Endothelial cell of umbilical vein (primary cell): ENCODE data around the gene RTBDN. TPM values are rescaled to one million over a fixed set of nuclear protein-coding genes. Genes with fewer than 3 reads are reported as not detected.
A peak's percentile ranks its signal among the peaks of the same experiment; 100 is the strongest.

ENCODE experiments used
- BruUV-seq: library from RNA; stranded (reverse); fragments of 400-500 nt; replicated peaks from 2 replicates; lab custom pipeline; 2021; lab: Mats Ljungman, UMichigan
- CTCF ChIA-PET: fragments of 300-600, 350-600 bp; sonication (Branson Sonifier 250); formaldehyde crosslinking; loops from one replicate; lab custom pipeline; 2021; ENCODE audit warnings: antibody characterized with exemption, inconsistent platforms; lab: Charles Lee
- POLR2A ChIA-PET: fragments of 300-600, 350-600 bp; sonication (Branson Sonifier 250); formaldehyde crosslinking; loops from one replicate; lab custom pipeline; 2021; ENCODE audit warnings: antibody characterized with exemption, inconsistent platforms; lab: Charles Lee
- DNase-seq: peaks from one replicate; pipeline ENCODE4 v3.0.0-alpha.2; 2011; ENCODE audit warnings: low read depth, low spot score
- FAIRE-seq: peaks from 2 replicates; lab custom pipeline; 2011; peaks lifted over from hg19 to GRCh38; lab: Jason Lieb, UNC
- H2AFZ ChIP-seq: 2 replicates; pipeline ENCODE4 v1.6.0; 2012; ENCODE audit warnings: low read depth, low read length, control low read depth, inconsistent platforms
- H3K27ac ChIP-seq: 2 replicates; pipeline ENCODE4 v1.5.1; 2011; ENCODE audit warnings: low read depth, mild to moderate bottlenecking, control low read depth, low read length, moderate library complexity; ENCODE audit not compliant: insufficient read depth
- H3K27me3 ChIP-seq, 2 experiments: 2 replicates each; pipeline versions ENCODE4 v1.6.0 to v1.6.1; 2011; ENCODE audit warnings: low read length in 2 of 2, mixed read lengths in 1 of 2; ENCODE audit not compliant: control insufficient read depth in 2 of 2, insufficient read depth in 2 of 2
- H3K36me3 ChIP-seq, 2 experiments: 2 replicates in 1 of 2; 3 replicates in 1 of 2; pipeline ENCODE4 v1.5.1; 2011; ENCODE audit warnings: low read length in 2 of 2, mild to moderate bottlenecking in 1 of 2, moderate library complexity in 1 of 2; ENCODE audit not compliant: control insufficient read depth in 2 of 2, insufficient read depth in 2 of 2; ENCODE audit errors: extremely low read depth in 1 of 2
- H3K4me1 ChIP-seq: 3 replicates; pipeline ENCODE4 v1.5.1; 2011; ENCODE audit warnings: mild to moderate bottlenecking, low read length; ENCODE audit not compliant: control insufficient read depth, insufficient read depth; ENCODE audit errors: extremely low read depth
- H3K4me2 ChIP-seq: 2 replicates; pipeline ENCODE4 v1.6.1; 2011; ENCODE audit warnings: low read length, control low read depth, mixed read lengths; ENCODE audit not compliant: insufficient read depth
- H3K4me3 ChIP-seq, 3 experiments: fragments of 200-600 bp in 1 of 3; sonication (generic), shearing (Covaris generic) in 1 of 3; replicated peaks in 1 of 3; 2 replicates each; pipeline ENCODE4 v1.5.1; 2011 to 2016; ENCODE audit warnings: control low read depth in 3 of 3, low read length in 3 of 3, mild to moderate bottlenecking in 2 of 3, inconsistent platforms in 1 of 3, low read depth in 1 of 3, moderate library complexity in 1 of 3; ENCODE audit not compliant: insufficient read depth in 1 of 3
- H3K79me2 ChIP-seq: 2 replicates; pipeline ENCODE4 v1.6.0; 2012; ENCODE audit warnings: low read length, inconsistent platforms; ENCODE audit not compliant: control insufficient read depth, insufficient read depth
- H3K9ac ChIP-seq: replicated peaks from 2 replicates; pipeline ENCODE3; 2011; ENCODE audit warnings: low read length, control low read depth; ENCODE audit not compliant: insufficient read depth; ENCODE audit errors: extremely low read depth
- H3K9me1 ChIP-seq: replicated peaks from 3 replicates; pipeline ENCODE4 v1.6.0; 2011; ENCODE audit warnings: mild to moderate bottlenecking, low read length; ENCODE audit not compliant: control insufficient read depth, insufficient read depth; ENCODE audit errors: extremely low read depth
- H3K9me3 ChIP-seq: replicated peaks from 2 replicates; pipeline ENCODE4 v1.5.1; 2012; ENCODE audit warnings: low read length, inconsistent platforms; ENCODE audit not compliant: control insufficient read depth, insufficient read depth
- H4K20me1 ChIP-seq: replicated peaks from 2 replicates; pipeline ENCODE3; 2011; ENCODE audit warnings: mild to moderate bottlenecking, low read length; ENCODE audit not compliant: control insufficient read depth, insufficient read depth; ENCODE audit errors: extremely low read depth
- EZH2 ChIP-seq: IDR thresholded peaks from 2 replicates; pipeline ENCODE4 v1.6.1; 2012; ENCODE audit warnings: borderline replicate concordance, low read depth, mild to moderate bottlenecking, moderate library complexity, low read length, inconsistent platforms; ENCODE audit not compliant: severe bottlenecking
- GATA2 ChIP-seq: IDR thresholded peaks from 2 replicates; pipeline ENCODE4 v1.7.0; 2011; ENCODE audit warnings: low read depth, mild to moderate bottlenecking, moderate library complexity, mixed read lengths, low read length; ENCODE audit not compliant: insufficient read length, insufficient read depth
- MYC ChIP-seq: IDR thresholded peaks from one replicate; pipeline ENCODE4 v1.6.1; 2011; ENCODE audit warnings: mild to moderate bottlenecking, low read depth, low read length
- POLR2A ChIP-seq: IDR thresholded peaks from 2 replicates; pipeline ENCODE4 v1.6.1; 2012; ENCODE audit warnings: low read depth, mild to moderate bottlenecking, control low read depth, low read length
- POLR2AphosphoS5 ChIP-seq: IDR thresholded peaks from 2 replicates; pipeline ENCODE4 v1.6.1; 2012; ENCODE audit warnings: low read depth, mild to moderate bottlenecking, control low read depth, low read length, moderate library complexity; ENCODE audit not compliant: insufficient read depth
- dilution Hi-C: fragments of 300-500 bp; cut with MboI; formaldehyde crosslinking; loops from one replicate; pipeline ENCODE4 v1.15.0; 2019; ENCODE audit warnings: low sequenced_read_pairs; ENCODE audit not compliant: extremely low pct_ligation_motif_present
- intact Hi-C: fragments of 100-400 bp; cut with micrococcal nuclease; formaldehyde crosslinking; loops from one replicate; pipeline ENCODE4 v1.10.0; 2022
- polyA plus RNA-seq, 4 experiments: library from polyadenylated mRNA; depleted of rRNA in 3 of 4; stranded (reverse) in 3 of 4; unstranded in 1 of 4; fragments of >200 nt; gene quantifications; 2 replicates each; pipeline versions ENCODE4 v1.2.1 to v1.2.3, GENCODE V29; 2011 to 2012; ENCODE audit warnings: missing spikeins in 1 of 4
- total RNA-seq: library from RNA; stranded (reverse); gene quantifications from 2 replicates; pipeline ENCODE4 v1.2.3, GENCODE V29; 2021
- TF ChIP-seq, protein P1 (sequence below), 2 donors: IDR thresholded peaks; 1 replicate in 1 of 2; 2 replicates in 1 of 2; pipeline ENCODE4 v1.5.1; 2011; ENCODE audit warnings: low read length in 2 of 2, mild to moderate bottlenecking in 2 of 2, moderate library complexity in 2 of 2, control low read depth in 1 of 2, inconsistent platforms in 1 of 2, low read depth in 1 of 2; ENCODE audit not compliant: insufficient read depth in 1 of 2; ENCODE audit errors: extremely low read depth in 1 of 2
- TF ChIP-seq, protein P2 (sequence below): IDR thresholded peaks from 2 replicates; pipeline ENCODE4 v1.6.1; 2011; ENCODE audit not compliant: insufficient read depth, insufficient read length

RTBDN gene
- total and polyA plus RNA-seq, 2 donors (not counting 3 experiments of a cell fraction or from before 2014, with no cell fraction given): not detected

GRCh38 chr19:12789904-12790619 is 44.3 kb downstream of the RTBDN start:
- no TSS peak for BruUV-seq
- Histone ChIP-seq H3K4me1 (peaks cover 35% of the 10 kb centered on the region), H3K27ac (peak overlapping the region; percentile 65), H2AFZ (peak overlapping the region; percentile 71), H3K79me2 (peaks cover 14% of the 10 kb centered on the region), H3K27me3 (no peaks in the 10 kb centered on the region), H4K20me1 (no peaks in the 10 kb centered on the region), H3K4me2 (peak overlapping the region; percentile 61), H3K9me1 (no peaks in the 10 kb centered on the region), H3K9me3 (no peaks in the 10 kb centered on the region), H3K36me3 (no peaks in the 10 kb centered on the region), H3K4me3 (peak overlapping the region; percentile 16 to 44 (median 37)), H3K9ac (peak overlapping the region; percentile 66)
- POLR2A ChIA-PET: interaction anchor here (1.1 to 4.1 kb wide), 3 partner anchors 8 to 30 kb away, joined by 3 to 73 read pairs (median 4); no protein-coding TSS in a partner anchor
- TF ChIP-seq POLR2A (no peak), POLR2AphosphoS5 (peak; percentile 52), EZH2 (no peak), GATA2 (no peak), MYC (no peak)
- TF ChIP-seq, protein P1, sequence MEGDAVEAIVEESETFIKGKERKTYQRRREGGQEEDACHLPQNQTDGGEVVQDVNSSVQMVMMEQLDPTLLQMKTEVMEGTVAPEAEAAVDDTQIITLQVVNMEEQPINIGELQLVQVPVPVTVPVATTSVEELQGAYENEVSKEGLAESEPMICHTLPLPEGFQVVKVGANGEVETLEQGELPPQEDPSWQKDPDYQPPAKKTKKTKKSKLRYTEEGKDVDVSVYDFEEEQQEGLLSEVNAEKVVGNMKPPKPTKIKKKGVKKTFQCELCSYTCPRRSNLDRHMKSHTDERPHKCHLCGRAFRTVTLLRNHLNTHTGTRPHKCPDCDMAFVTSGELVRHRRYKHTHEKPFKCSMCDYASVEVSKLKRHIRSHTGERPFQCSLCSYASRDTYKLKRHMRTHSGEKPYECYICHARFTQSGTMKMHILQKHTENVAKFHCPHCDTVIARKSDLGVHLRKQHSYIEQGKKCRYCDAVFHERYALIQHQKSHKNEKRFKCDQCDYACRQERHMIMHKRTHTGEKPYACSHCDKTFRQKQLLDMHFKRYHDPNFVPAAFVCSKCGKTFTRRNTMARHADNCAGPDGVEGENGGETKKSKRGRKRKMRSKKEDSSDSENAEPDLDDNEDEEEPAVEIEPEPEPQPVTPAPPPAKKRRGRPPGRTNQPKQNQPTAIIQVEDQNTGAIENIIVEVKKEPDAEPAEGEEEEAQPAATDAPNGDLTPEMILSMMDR (IDR thresholded peaks at IDR 0.05; ENCODE audit: extremely low read depth in 1 of 2, insufficient read depth in 1 of 2, low read depth in 1 of 2, low read length in 2 of 2): no peak
- TF ChIP-seq, protein P2, sequence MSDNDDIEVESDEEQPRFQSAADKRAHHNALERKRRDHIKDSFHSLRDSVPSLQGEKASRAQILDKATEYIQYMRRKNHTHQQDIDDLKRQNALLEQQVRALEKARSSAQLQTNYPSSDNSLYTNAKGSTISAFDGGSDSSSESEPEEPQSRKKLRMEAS: no peak
- FAIRE-seq (peak; percentile 88), DNase-seq (peak; percentile 91)
- intact Hi-C loops (loop anchor here (10.0 kb wide), 1 partner anchor 145 kb away; the partner anchor contains the start of genes CALR and FARSA), dilution Hi-C loops (no loop called here)
- CTCF ChIA-PET: interaction anchor here (0.9 to 13.8 kb wide), 6 partner anchors 12 to 30 kb away, joined by 3 to 524 read pairs (median 28); partner anchors contain the start of gene HOOK2
